Stimulated activated CD8-positive, alpha-beta memory T cell treated with anti-CD3 and anti-CD28 coated beads, Interleukin-15, amount 100 ng/mL, for 1 hour (primary cell): ENCODE results near the gene AQP12B.
"Not testable (repeated sequence)": the region's sequence is repeated elsewhere in the genome, so short reads cannot be mapped to it uniquely, and the experiment has no call there.

Source experiments
- DNase-seq: peaks from one replicate; pipeline ENCODE4 v3.0.0-alpha.2; 2020; ENCODE audit warnings: low read depth

The AQP12B gene

GRCh38 chr2:240683329-240683979 lies 769 bp upstream of the AQP12B start:
- DNase-seq: not testable (repeated sequence)

GRCh38 chr2:240680185-240680584 lies 2.5 kb downstream of the AQP12B start:
- DNase-seq: not testable (repeated sequence)

GRCh38 chr2:240678909-240679308 lies 3.8 kb downstream of the AQP12B start:
- not testable (repeated sequence) for DNase-seq

DNA sequence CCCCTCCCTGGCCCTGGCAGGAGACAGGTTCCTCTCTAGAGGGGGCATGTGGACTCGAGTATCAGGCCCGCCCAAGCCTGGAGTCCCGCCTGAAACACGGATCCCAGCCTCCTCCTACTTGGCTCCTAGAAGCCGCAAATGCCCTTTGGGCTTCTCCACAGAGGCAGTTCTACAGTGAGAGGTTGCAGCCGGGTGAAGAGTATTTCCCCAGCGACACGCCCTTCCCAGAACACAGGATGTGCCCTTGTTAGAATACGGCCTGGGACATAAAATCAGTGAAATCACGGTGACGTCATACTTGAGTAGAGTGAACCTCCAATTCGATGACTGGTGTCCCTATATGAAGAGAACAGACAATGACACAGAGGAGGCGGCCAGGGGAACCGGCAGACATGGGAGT lies 4.6 kb downstream of the AQP12B start:
- DNase-seq: not testable (repeated sequence)

- DNase-seq: not testable (repeated sequence)
Observed at GRCh38 chr2:240675345-240675744, 7.3 kb downstream of the AQP12B start.

DNA sequence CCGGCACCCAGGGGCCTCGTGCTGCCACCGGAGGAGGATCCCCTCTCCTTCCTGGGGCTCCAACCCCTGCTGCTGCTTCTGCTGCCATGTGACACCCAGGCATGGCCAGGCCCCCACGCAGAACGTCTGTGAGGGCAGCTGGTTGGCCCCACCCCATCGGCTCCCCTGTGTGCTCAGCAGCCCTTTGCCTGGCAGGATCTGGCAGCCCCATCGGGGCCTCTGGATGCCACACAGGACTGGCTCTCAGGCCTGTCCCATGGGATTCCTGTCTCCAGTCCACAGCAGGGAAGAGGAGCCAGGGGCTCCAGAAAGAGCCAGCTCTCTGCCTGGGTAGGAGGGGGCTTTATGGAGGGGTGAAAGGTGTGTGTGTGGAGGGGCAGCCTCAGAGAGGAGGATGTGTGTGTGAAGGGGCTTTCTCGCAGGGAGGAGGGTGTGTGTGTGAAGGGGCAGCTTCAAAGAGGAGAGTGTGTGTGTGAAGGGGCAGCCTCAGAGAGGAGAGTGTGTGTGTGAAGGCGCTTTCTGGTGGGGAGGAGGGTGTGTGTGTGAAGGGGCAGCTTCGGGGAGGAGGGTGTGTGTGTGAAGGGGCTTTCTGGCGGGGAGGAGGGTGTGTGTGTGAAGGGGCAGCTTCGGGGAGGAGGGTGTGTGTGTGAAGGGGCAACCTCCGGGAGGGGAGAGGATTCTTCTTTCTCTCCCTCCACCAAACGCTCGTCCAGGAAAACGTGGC lies 8.1 kb downstream of the AQP12B start:
- not testable (repeated sequence) for DNase-seq

GRCh38 chr2:240672701-240673190 lies 9.9 kb downstream of the AQP12B start:
- DNase-seq: no peak

DNA sequence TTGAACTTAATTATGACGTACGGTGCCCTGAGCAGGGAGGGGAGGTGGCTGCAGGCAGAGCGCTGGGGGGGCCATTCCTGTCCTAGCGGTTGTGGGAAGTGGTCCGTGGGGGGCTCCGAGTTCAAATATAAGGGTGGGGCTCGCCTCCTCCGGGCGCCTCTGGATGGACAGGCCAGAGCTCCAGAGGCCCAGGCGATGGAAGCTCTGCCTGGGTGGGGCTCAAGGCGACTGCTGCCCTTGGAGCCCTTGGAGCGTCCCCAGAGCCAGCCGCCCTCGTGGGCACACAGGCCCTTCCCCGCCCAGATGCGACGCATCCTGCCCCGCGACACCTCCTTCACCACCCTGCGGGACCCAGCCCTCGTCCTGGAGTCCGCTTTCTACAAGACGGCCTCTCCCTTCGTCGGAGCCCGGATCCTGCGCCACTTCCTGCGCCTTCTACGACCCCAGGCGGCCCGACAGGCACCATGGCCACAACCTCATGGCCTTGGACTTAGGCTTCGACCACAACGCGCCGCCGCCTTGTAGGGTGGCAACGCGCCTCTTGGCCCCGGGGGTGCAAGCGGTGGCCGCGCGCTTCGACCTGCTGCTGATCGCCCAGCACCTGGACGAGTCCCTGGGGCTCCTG lies 10.5 kb downstream of the AQP12B start:
- no peak for DNase-seq

GRCh38 chr2:240670950-240671349 lies 11.7 kb downstream of the AQP12B start:
- DNase-seq: no peak

GRCh38 chr2:240670402-240670801 lies 12.3 kb downstream of the AQP12B start:
- no peak for DNase-seq

DNA sequence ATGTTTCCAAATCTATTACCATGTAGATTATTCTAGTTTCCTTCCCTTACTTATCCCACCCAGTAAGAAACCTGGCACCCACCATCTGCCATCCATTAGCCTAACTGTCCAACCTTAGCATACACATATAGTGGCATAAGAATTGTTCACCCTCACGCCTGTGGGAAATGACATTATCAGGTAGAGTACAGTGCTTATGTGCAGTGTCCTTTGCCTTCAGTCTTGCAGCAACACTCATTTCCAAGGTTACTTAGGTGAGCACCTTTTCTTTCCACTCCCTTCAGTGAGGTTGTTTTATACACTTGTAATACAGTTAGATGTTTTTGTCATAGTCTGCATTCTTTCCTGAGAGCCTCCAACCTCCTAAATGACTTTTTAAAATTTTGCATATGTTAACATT lies 18.1 kb downstream of the AQP12B start:
- DNase-seq: no peak

GRCh38 chr2:240663546-240664190 lies 19.0 kb downstream of the AQP12B start:
- DNase-seq: no peak

- DNase-seq: no peak
Observed at GRCh38 chr2:240662681-240663080, 20.0 kb downstream of the AQP12B start.

GRCh38 chr2:240659883-240660282 lies 22.8 kb downstream of the AQP12B start:
- not testable (repeated sequence) for DNase-seq

DNA sequence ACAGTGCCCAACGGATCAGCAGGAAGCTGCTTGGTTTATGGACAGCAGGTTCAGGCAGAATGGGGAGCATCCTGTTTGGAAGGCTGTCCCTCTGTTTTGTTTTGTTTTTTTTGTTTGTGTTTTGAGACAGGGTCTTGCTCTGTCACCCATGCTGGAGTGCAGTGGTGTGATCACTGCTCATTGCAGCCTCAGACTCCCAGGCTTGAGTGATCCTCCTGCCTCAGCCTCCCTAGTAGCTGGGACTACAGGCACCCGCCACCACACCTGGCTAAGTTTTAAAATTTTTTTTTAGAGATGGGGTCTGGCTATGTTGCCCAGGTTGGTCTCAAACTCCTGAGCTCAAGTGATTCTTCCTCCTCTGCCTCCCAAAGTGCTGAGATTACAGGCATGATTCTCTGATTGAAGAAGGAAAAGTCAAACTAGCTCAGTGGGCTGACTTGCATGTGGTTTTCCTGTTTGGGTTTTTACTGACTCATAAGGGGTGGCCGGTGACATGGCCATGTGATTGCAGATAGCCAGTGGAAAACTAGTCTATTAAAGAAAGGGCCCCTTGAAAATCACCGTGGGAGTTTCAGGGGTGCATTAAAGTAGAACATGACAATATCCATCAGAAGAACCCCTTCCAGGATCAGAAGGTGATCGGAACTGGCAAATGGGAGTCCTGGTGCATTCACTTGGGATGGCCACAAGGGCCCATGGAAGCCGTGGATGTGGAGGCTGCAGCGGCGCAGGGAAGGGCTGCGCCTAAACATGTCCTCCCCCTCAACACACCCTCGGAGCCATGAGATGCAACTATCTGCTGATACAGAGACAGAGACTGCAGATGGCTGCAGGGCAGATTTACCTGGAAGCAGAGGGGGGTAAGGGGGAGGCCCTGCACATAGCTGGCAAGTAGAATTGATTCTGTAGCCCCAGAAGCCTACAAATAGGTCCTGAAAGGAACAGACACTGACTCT lies 26.5 kb downstream of the AQP12B start:
- no peak for DNase-seq

DNA sequence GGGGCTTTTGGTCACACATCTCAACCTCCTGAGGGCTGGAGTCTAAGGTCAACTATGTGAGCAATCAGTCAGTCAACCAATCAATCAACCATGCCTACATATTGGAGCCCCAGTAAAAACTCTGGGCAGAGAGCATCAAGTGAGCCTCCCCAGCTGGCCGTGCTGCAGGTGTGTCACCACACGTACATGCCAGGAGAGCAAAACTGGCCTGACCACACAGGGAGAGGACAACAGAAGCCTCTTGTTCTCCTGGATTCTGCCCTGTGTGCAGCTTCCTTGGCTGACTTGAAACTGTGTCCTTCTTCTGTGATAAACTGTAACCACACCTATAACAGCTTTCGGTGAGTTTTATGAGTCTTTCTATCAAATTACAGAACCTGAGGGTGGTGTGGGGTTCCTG lies 31.5 kb downstream of the AQP12B start:
- DNase-seq: no peak

DNA sequence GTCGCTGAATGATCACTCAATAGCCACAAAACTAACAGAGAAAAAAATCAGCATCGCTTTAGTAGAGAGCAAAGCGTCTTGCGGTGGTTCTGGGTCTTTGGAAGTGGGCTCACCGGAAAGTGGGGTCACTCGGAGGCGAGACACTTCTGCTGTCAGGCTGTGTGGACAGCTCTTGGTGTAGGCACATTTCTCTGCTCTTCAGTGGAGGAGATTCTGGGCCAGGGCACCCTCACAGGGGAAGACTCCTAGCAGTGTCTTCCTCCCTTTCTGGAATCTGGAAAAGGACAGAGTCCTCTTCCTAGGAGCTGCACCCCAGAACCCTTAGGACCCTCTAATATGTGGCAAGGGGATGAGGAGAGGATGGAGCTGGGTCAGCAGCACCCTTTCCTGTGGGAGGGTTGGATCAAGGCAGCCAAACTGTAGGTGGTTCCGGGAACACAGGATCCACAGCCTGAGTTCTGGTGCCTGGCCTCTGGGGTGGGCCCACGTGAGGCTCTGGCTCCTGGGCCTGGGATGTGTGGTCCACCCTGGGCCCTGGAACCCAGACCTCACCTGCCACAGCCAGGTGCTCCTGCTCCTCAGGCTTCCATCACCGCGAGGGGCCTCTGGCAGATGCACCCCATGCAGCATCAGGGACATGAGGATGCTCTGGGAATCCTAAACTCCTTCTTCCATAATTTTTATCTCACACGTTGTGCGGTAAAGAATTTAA lies 32.3 kb downstream of the AQP12B start:
- DNase-seq: no peak

DNA sequence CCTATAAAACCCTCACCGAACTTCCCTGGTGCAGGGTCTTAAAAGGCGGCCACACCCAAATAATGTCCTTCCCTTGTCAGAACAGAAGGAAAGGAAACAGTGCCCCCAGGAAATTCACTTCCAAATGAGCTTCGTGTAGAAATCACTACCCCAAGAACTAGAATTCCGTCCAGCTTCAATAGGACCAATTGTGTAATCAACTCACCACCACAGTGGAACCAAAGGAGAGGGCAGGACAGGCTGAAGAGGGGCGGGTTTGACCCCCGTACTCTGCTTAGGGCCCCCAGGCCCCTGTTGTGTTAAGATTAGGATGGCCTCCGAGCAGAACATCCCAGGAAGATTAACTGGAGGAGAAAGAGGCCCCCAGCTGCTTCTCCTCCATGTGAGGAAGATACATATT lies 33.4 kb downstream of the AQP12B start:
- DNase-seq: no peak

- DNase-seq: no peak
Observed at GRCh38 chr2:240648650-240649275, 33.9 kb downstream of the AQP12B start.

GRCh38 chr2:240648155-240648649 lies 34.5 kb downstream of the AQP12B start:
- no peak for DNase-seq
